Measurements from ENCODE around the gene MICALL2. TPM values are rescaled to one million over a fixed set of nuclear protein-coding genes. Genes with fewer than 3 reads are reported as not detected.

The MICALL2 gene
- total and polyA plus RNA-seq, 2 donors: 8.4 to 40.0 TPM

- 94% methylated on average over 23 of the region's 23 CpGs for WGBS
- Histone ChIP-seq H3K27ac (ENCODE audit: low read depth) (no peak overlapping the region), H3K4me1 (ENCODE audit: insufficient read depth) (no peaks in the 10 kb centered on the region), H3K36me3 (ENCODE audit: insufficient read depth) (peaks cover 8% of the 10 kb centered on the region), H3K4me3 (ENCODE audit: low read depth, low read length) (no peak overlapping the region)
- no peak for DNase-seq (ENCODE audit: extremely low spot score)
Measured at GRCh38 chr7:1486571-1486970, 27.3 kb upstream of the MICALL2 start.

DNA sequence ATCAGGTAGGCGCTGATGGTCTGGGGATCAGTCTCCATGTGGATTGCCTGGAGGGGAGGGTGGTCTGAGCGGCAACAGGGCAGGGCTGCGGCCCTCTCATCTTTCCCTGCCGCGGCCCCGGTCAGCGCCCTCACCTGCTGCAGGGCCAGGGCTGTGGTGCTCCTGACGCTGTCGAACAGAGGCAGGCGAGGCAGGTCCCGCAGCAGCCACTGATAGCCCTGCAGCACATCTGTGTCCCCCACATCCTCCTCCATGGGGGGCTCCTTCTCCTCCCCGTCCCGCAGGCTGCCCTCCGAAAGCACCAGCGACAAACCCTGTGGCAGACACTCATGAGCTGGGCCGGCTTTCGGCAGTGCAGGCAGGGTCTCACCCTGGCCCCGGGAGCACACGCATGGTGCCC, 25.9 kb upstream of the MICALL2 start:
- WGBS: 98% methylated on average over 19 of the region's 19 CpGs
- Histone ChIP-seq H3K4me1 (ENCODE audit: insufficient read depth) (no peaks in the 10 kb centered on the region), H3K4me3 (ENCODE audit: low read depth, low read length) (no peak overlapping the region), H3K36me3 (ENCODE audit: insufficient read depth) (peaks cover 8% of the 10 kb centered on the region), H3K27ac (ENCODE audit: low read depth) (no peak overlapping the region)
- no peak for DNase-seq (ENCODE audit: extremely low spot score)

DNA sequence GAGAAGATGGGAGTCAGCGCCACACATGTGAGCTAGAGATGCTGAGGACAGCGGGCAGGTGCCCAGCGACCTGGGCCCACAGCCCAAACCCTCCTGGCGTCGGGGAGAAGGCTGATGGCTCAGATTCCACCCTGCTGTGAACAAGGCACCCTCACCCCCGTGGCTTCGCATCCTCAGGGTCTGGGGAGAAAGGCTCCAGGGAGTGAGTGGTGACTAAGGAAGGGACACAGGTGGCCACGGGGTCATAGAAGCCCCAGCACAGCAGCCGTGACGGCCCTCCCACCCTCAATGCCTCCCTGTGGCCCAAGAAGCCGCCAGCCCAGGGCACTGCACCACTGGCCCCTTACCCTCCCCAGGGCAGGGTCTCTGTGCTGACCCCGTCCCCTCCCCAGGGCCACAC, 25.3 kb upstream of the MICALL2 start:
- no peak for DNase-seq (ENCODE audit: extremely low spot score)
- H3K4me3 ChIP-seq (ENCODE audit: low read depth, low read length): no peak overlapping the region
- H3K27ac ChIP-seq (ENCODE audit: low read depth): no peak overlapping the region
- peaks cover 8% of the 10 kb centered on the region for H3K36me3 ChIP-seq (ENCODE audit: insufficient read depth)
- 89% methylated on average over 12 of the region's 12 CpGs for WGBS
- no peaks in the 10 kb centered on the region for H3K4me1 ChIP-seq (ENCODE audit: insufficient read depth)

GRCh38 chr7:1483536-1484505, 24.6 kb upstream of the MICALL2 start:
- no peak for DNase-seq (ENCODE audit: extremely low spot score)
- WGBS: 92% methylated on average over 65 of the region's 65 CpGs
- Histone ChIP-seq H3K4me1 (ENCODE audit: insufficient read depth) (no peaks in the 10 kb centered on the region), H3K4me3 (ENCODE audit: low read depth, low read length) (no peak overlapping the region), H3K27ac (ENCODE audit: low read depth) (no peak overlapping the region), H3K36me3 (ENCODE audit: insufficient read depth) (peaks cover 8% of the 10 kb centered on the region)

GRCh38 chr7:1483079-1483478, 23.8 kb upstream of the MICALL2 start:
- H3K36me3 ChIP-seq (ENCODE audit: insufficient read depth): peaks cover 8% of the 10 kb centered on the region
- no peaks in the 10 kb centered on the region for H3K4me1 ChIP-seq (ENCODE audit: insufficient read depth)
- 90% methylated on average over 22 of the region's 22 CpGs for WGBS
- H3K4me3 ChIP-seq (ENCODE audit: low read depth, low read length): no peak overlapping the region
- H3K27ac ChIP-seq (ENCODE audit: low read depth): no peak overlapping the region
- no peak for DNase-seq (ENCODE audit: extremely low spot score)

GRCh38 chr7:1481300-1481699, 22.0 kb upstream of the MICALL2 start:
- no peak overlapping the region for H3K27ac ChIP-seq (ENCODE audit: low read depth)
- 91% methylated on average over 20 of the region's 20 CpGs for WGBS
- DNase-seq (ENCODE audit: extremely low spot score): no peak
- H3K4me3 ChIP-seq (ENCODE audit: low read depth, low read length): no peak overlapping the region
- no peaks in the 10 kb centered on the region for H3K4me1 ChIP-seq (ENCODE audit: insufficient read depth)
- peaks cover 6% of the 10 kb centered on the region for H3K36me3 ChIP-seq (ENCODE audit: insufficient read depth)

- no peaks in the 10 kb centered on the region for H3K4me1 ChIP-seq (ENCODE audit: insufficient read depth)
- peaks cover 6% of the 10 kb centered on the region for H3K36me3 ChIP-seq (ENCODE audit: insufficient read depth)
- DNase-seq (ENCODE audit: extremely low spot score): no peak
- H3K27ac ChIP-seq (ENCODE audit: low read depth): no peak overlapping the region
- 84% methylated on average over 12 of the region's 12 CpGs for WGBS
- H3K4me3 ChIP-seq (ENCODE audit: low read depth, low read length): no peak overlapping the region
Measured at GRCh38 chr7:1480670-1481069, 21.4 kb upstream of the MICALL2 start.

DNA sequence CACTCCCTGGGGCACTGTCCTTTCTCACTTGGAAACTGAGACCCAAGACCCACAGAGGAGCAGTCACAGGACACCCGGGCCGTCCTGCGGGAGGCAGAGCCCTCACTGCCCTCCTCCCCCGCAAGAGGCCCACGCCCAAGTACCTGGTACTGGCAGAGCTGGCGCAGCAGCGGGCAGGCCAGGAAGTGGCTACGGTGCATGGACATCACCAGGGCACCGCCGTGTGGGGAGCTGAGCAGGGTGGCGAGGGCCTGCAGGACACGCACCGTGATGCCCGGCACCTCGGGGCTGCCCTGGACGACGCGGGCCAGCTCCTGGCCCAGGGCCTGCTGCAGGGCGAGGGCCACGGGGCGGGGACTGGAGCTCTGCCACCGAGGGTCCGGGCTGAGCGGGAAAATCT, 20.0 kb upstream of the MICALL2 start:
- no peak for DNase-seq (ENCODE audit: extremely low spot score)
- Histone ChIP-seq H3K4me3 (ENCODE audit: low read depth, low read length) (no peak overlapping the region), H3K27ac (ENCODE audit: low read depth) (no peak overlapping the region), H3K36me3 (ENCODE audit: insufficient read depth) (peaks cover 6% of the 10 kb centered on the region), H3K4me1 (ENCODE audit: insufficient read depth) (no peaks in the 10 kb centered on the region)
- WGBS: 90% methylated on average over 24 of the region's 24 CpGs

DNA sequence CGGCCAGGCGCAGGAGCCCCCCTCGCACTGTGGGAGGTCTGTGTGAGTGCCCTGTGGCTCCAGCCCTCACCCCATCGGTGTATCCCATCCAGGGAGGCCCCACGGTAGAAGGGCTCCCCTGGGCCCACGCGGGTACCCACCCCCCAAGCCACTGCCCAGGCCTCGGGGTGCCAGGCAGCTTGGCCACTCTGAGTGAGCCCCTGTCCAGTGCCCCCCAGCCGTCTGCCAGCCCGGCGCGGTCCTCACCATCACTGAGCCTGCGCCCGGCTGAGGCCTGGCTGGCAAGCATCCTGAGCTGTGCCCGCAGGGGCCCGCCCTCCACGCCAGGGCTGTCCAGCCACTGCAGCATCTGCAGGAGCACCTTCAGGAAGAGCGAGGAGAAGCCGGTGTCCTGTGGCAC, 19.2 kb upstream of the MICALL2 start:
- 90% methylated on average over 19 of the region's 19 CpGs for WGBS
- no peak overlapping the region for H3K4me3 ChIP-seq (ENCODE audit: low read depth, low read length)
- H3K4me1 ChIP-seq (ENCODE audit: insufficient read depth): no peaks in the 10 kb centered on the region
- peaks cover 6% of the 10 kb centered on the region for H3K36me3 ChIP-seq (ENCODE audit: insufficient read depth)
- H3K27ac ChIP-seq (ENCODE audit: low read depth): no peak overlapping the region
- no peak for DNase-seq (ENCODE audit: extremely low spot score)

GRCh38 chr7:1476859-1477258, 17.6 kb upstream of the MICALL2 start:
- DNase-seq (ENCODE audit: extremely low spot score): no peak
- peaks cover 5% of the 10 kb centered on the region for H3K36me3 ChIP-seq (ENCODE audit: insufficient read depth)

DNA sequence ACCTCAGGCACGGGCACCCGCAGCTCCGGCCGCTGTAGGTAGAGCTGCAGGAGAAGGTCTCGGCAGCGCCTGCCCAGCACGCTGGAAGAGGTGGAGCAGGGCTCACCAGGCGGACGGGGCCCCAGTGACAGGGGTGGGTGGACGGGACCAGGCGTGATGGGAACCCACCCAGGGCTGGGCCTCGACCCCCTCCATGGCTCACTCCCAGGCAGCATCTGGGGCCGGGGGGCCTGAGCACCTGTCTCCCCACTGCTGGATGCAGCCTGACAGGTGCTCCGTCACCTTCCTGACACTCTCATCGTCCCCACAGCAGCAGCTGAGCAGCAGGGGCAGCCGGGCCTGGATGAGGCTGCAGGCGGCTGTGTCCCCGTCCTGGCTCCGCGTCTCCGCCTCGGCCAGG, 16.7 kb upstream of the MICALL2 start:
- H3K4me1 ChIP-seq (ENCODE audit: insufficient read depth): no peaks in the 10 kb centered on the region
- H3K36me3 ChIP-seq (ENCODE audit: insufficient read depth): peaks cover 5% of the 10 kb centered on the region
- WGBS: 94% methylated on average over 22 of the region's 22 CpGs
- no peak for DNase-seq (ENCODE audit: extremely low spot score)
- H3K4me3 ChIP-seq (ENCODE audit: low read depth, low read length): no peak overlapping the region
- H3K27ac ChIP-seq (ENCODE audit: low read depth): no peak overlapping the region

More at GRCh38 chr7:1476859-1477258, 17.6 kb upstream of the MICALL2 start:
- H3K4me3 ChIP-seq (ENCODE audit: low read depth, low read length): no peak overlapping the region
- 91% methylated on average over 15 of the region's 15 CpGs for WGBS
- H3K4me1 ChIP-seq (ENCODE audit: insufficient read depth): no peaks in the 10 kb centered on the region
- H3K27ac ChIP-seq (ENCODE audit: low read depth): no peak overlapping the region

- Histone ChIP-seq H3K27ac (ENCODE audit: low read depth) (no peak overlapping the region), H3K4me1 (ENCODE audit: insufficient read depth) (no peaks in the 10 kb centered on the region), H3K4me3 (ENCODE audit: low read depth, low read length) (no peak overlapping the region), H3K36me3 (ENCODE audit: insufficient read depth) (peaks cover 8% of the 10 kb centered on the region)
- no peak for DNase-seq (ENCODE audit: extremely low spot score)
- WGBS: 91% methylated on average over 17 of the region's 17 CpGs
Measured at GRCh38 chr7:1475393-1475792, 16.1 kb upstream of the MICALL2 start.

DNA sequence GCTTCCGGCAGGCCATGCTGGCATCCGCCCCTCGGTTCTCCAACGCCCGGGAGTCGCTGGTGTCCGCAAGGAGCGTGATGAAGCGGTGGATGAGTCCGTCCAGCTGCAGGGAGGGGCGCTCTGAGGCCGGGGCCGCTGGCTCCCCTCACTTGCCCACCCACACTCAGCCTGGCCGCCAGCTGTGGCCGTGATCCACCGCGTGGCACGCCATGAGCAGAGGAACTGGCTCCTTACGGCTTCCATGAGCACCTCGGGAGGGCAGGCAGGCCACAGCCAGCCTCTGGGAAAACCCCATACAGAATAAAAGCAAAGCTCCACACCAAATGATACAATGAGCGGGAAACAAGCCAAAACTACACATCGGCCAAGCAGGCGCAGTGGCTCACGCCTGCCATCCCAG, 15.5 kb upstream of the MICALL2 start:
- no peak for DNase-seq (ENCODE audit: extremely low spot score)
- Histone ChIP-seq H3K4me1 (ENCODE audit: insufficient read depth) (no peaks in the 10 kb centered on the region), H3K36me3 (ENCODE audit: insufficient read depth) (peaks cover 8% of the 10 kb centered on the region), H3K27ac (ENCODE audit: low read depth) (no peak overlapping the region), H3K4me3 (ENCODE audit: low read depth, low read length) (no peak overlapping the region)
- WGBS: 81% methylated on average over 24 of the region's 24 CpGs

DNA sequence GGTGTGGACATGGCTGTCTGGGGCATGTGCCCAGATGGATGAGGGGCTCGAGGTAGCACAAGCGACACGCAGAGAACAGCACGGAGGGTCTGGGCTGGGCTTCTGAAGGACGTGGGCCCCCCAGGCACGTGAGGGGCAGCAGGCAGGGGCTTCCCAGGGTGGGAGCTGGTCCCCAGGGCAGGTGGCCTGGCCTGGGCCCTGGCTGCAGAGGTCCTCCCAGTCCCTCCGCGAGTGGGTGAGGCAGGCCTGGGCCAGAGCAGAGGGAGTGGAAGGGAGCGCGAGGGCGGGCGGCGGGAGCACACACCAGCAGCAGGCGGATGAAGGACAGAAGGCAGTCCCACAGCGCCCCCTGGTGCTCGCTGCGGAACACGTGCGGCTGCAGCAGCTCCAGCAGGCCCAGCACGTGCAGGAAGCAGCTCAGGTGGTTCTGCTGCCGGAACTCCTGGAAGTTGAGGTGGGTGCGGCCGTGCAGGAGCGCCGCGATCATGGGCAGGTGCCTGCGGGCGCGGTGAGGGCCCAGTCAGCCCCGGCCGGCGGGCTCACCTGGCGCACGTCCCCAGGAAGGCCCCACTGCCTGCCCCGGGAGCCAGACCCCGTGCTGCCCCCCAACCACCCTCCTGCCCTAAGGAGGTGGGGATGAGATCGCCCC, 14.7 kb upstream of the MICALL2 start:
- Histone ChIP-seq H3K27ac (ENCODE audit: low read depth) (no peak overlapping the region), H3K36me3 (ENCODE audit: insufficient read depth) (peaks cover 8% of the 10 kb centered on the region), H3K4me3 (ENCODE audit: low read depth, low read length) (no peak overlapping the region), H3K4me1 (ENCODE audit: insufficient read depth) (no peaks in the 10 kb centered on the region)
- DNase-seq (ENCODE audit: extremely low spot score): no peak
- 31% methylated on average over 37 of the region's 37 CpGs for WGBS
